Keratinocyte (primary cell): ENCODE results near the gene RAD23A. TPM values are rescaled to one million over a fixed set of nuclear protein-coding genes. Genes with fewer than 3 reads are reported as not detected.
"Not testable (repeated sequence)": the region's sequence is repeated elsewhere in the genome, so short reads cannot be mapped to it uniquely, and the experiment has no call there.

Experiments
- DNase-seq: peaks from one replicate; pipeline ENCODE4 v3.0.0-alpha.2; 2011; ENCODE audit warnings: low read depth, missing footprints, low spot score
- FAIRE-seq: peaks from 2 replicates; lab custom pipeline; 2011; peaks lifted over from hg19 to GRCh38; lab: Jason Lieb, UNC
- H2AFZ ChIP-seq: 2 replicates; pipeline ENCODE4 v1.6.0; 2012; ENCODE audit warnings: low read length, control low read depth, inconsistent platforms; ENCODE audit not compliant: control insufficient read depth
- H3K27ac ChIP-seq: 2 replicates; pipeline ENCODE4 v1.5.1; 2011; ENCODE audit warnings: low read length; ENCODE audit not compliant: control insufficient read depth, insufficient read depth
- H3K27me3 ChIP-seq: 3 replicates; pipeline ENCODE4 v1.6.0; 2011; ENCODE audit warnings: low read length; ENCODE audit not compliant: control insufficient read depth, insufficient read depth; ENCODE audit errors: extremely low read depth
- H3K36me3 ChIP-seq, 2 experiments: 2 replicates in 1 of 2; 3 replicates in 1 of 2; pipeline ENCODE4 v1.5.1; 2011; ENCODE audit warnings: low read length in 2 of 2, mild to moderate bottlenecking in 1 of 2; ENCODE audit not compliant: control insufficient read depth in 2 of 2, insufficient read depth in 2 of 2; ENCODE audit errors: extremely low read depth in 1 of 2
- H3K4me1 ChIP-seq: 3 replicates; pipeline ENCODE4 v1.5.1; 2011; ENCODE audit warnings: low read length; ENCODE audit not compliant: control insufficient read depth, insufficient read depth; ENCODE audit errors: extremely low read depth
- H3K4me2 ChIP-seq: 3 replicates; pipeline ENCODE4 v1.6.0; 2011; ENCODE audit warnings: low read depth, low read length; ENCODE audit not compliant: control insufficient read depth, insufficient read depth; ENCODE audit errors: extremely low read depth
- H3K4me3 ChIP-seq, 3 experiments: fragments of 200-600 bp in 1 of 3; sonication (generic) in 1 of 3; 2 replicates in 2 of 3; 3 replicates in 1 of 3; pipeline ENCODE4 v1.5.1; 2011 to 2016; ENCODE audit warnings: low read length in 3 of 3, mild to moderate bottlenecking in 3 of 3, control low read depth in 2 of 3, inconsistent platforms in 1 of 3, low read depth in 1 of 3, mixed read lengths in 1 of 3, mixed run types in 1 of 3, moderate library complexity in 1 of 3; ENCODE audit not compliant: control insufficient read depth in 2 of 3, insufficient read depth in 2 of 3; ENCODE audit errors: extremely low read depth in 1 of 3
- H3K79me2 ChIP-seq: 2 replicates; pipeline ENCODE4 v1.6.0; 2012; ENCODE audit warnings: low read length; ENCODE audit not compliant: control insufficient read depth, insufficient read depth
- H3K9ac ChIP-seq: 3 replicates; pipeline ENCODE4 v1.6.0; 2011; ENCODE audit warnings: low read length; ENCODE audit not compliant: control insufficient read depth, insufficient read depth; ENCODE audit errors: extremely low read depth
- H3K9me1 ChIP-seq: 3 replicates; pipeline ENCODE4 v1.6.0; 2011; ENCODE audit warnings: low read length; ENCODE audit not compliant: control insufficient read depth, insufficient read depth; ENCODE audit errors: extremely low read depth
- H3K9me3 ChIP-seq: 2 replicates; pipeline ENCODE4 v1.5.1; 2012; ENCODE audit warnings: low read depth, low read length; ENCODE audit not compliant: control insufficient read depth
- H4K20me1 ChIP-seq: 3 replicates; pipeline ENCODE4 v1.6.0; 2011; ENCODE audit warnings: low read length; ENCODE audit not compliant: control insufficient read depth, insufficient read depth; ENCODE audit errors: extremely low read depth
- CTCF ChIP-seq, 3 experiments: IDR thresholded peaks in 1 of 3; conservative IDR thresholded peaks in 1 of 3; optimal IDR thresholded peaks in 1 of 3; 2 replicates in 2 of 3; 3 replicates in 1 of 3; pipeline versions ENCODE3 to v1.5.1; 2011; ENCODE audit warnings: low read length in 3 of 3, mild to moderate bottlenecking in 3 of 3, moderate library complexity in 2 of 3, control low read depth in 1 of 3, inconsistent platforms in 1 of 3; ENCODE audit not compliant: insufficient read depth in 2 of 3; ENCODE audit errors: extremely low read depth in 1 of 3
- EZH2 ChIP-seq: IDR thresholded peaks from one replicate; pipeline ENCODE4 v1.6.1; 2012; ENCODE audit warnings: inconsistent platforms, mild to moderate bottlenecking, low read length, moderate library complexity
- dilution Hi-C: fragments of 300-500 bp; cut with MboI; formaldehyde crosslinking; loops from one replicate; pipeline ENCODE4 v1.7.0; 2020; ENCODE audit warnings: low sequenced_read_pairs; ENCODE audit not compliant: extremely low pct_ligation_motif_present
- polyA plus RNA-seq, 5 experiments: library from polyadenylated mRNA; depleted of rRNA in 3 of 5; stranded (reverse) in 3 of 5; stranded (forward) in 1 of 5; unstranded in 1 of 5; fragments of >200 nt; gene quantifications; 1 replicate in 1 of 5; 2 replicates in 3 of 5; 3 replicates in 1 of 5; pipeline versions ENCODE4 v1.2.1 to v1.2.3, GENCODE V29; 2011 to 2012; ENCODE audit warnings: missing spikeins in 2 of 5, low read depth in 1 of 5, low replicate concordance in 1 of 5

The RAD23A gene
- polyA plus RNA-seq, 1 donor (not counting 4 experiments of a cell fraction or from before 2014, with no cell fraction given) = 23.7 TPM

- peaks cover 41 to 49% of the 10 kb centered on the region in 2 experiments for H3K36me3 ChIP-seq
These were observed 4.0 kb downstream of the RAD23A start for GRCh38 chr19:12949363-12950283.

DNA sequence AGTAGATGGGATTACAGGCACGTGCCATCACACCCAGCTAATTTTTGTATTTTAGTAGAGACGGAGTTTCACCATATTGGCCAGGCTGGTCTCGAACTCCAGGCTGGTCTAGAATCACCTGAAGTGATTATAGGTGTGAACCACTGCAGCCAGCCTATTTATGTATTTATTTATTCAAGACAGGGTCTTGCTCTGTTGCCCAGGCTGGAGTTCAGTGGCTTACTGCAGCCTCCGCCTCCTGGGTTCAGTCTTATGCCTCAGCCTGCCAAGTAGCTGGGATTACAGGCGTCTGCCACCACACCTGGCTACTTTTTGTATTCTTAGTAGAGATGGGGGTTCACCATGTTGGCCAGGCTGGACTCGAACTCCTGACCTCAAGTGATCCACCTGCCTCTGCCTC, 6.4 kb downstream of the RAD23A start:
- H3K27ac ChIP-seq, DNase-seq, H3K27me3 ChIP-seq, H3K9me1 ChIP-seq, H3K9ac ChIP-seq, H4K20me1 ChIP-seq, FAIRE-seq, dilution Hi-C loops, H3K4me3 ChIP-seq, H3K4me2 ChIP-seq, H3K9me3 ChIP-seq, H2AFZ ChIP-seq: not testable (repeated sequence)
- Histone ChIP-seq H3K4me1 (peaks cover 30% of the 10 kb centered on the region), H3K36me3 (peaks cover 39 to 50% of the 10 kb centered on the region in 2 experiments), H3K79me2 (peaks cover 55% of the 10 kb centered on the region)

More at GRCh38 chr19:12949363-12950283, 4.0 kb downstream of the RAD23A start:
- dilution Hi-C loops = no loop called here
- H3K9ac ChIP-seq = no peak overlapping the region
- peaks cover 2% of the 10 kb centered on the region for H4K20me1 ChIP-seq
- peaks cover 20% of the 10 kb centered on the region for H3K4me1 ChIP-seq
- TF ChIP-seq CTCF (optimal IDR thresholded peaks at IDR 0.05 in 1 of 3, IDR thresholded peaks at IDR 0.05 in 1 of 3, conservative IDR thresholded peaks at IDR 0.05 in 1 of 3; ENCODE audit: extremely low read depth in 1 of 3, insufficient read depth in 2 of 3, low read length in 3 of 3) (no peak), EZH2 (no peak)
- FAIRE-seq (no peak), DNase-seq (no peak)
- H3K4me3 ChIP-seq = no peak overlapping the region
- H3K27ac ChIP-seq = no peak overlapping the region
- H3K9me1 ChIP-seq = peaks cover 2% of the 10 kb centered on the region
- H3K9me3 ChIP-seq = no peaks in the 10 kb centered on the region
- H3K4me2 ChIP-seq = no peak overlapping the region
- H3K79me2 ChIP-seq = peaks cover 43% of the 10 kb centered on the region
- no peaks in the 10 kb centered on the region for H3K27me3 ChIP-seq
- H2AFZ ChIP-seq = no peak overlapping the region
